Activated T-cell treated with anti-CD3 and anti-CD28 coated beads for 24 hours (primary cell): Measurements from ENCODE around the gene ZBTB3.
"Not testable (repeated sequence)": the region's sequence is repeated elsewhere in the genome, so short reads cannot be mapped to it uniquely, and the experiment has no call there.

Experiments
- DNase-seq: peaks from one replicate; pipeline ENCODE4 v3.0.0-alpha.2; 2020; ENCODE audit warnings: low read depth

ZBTB3 gene

DNA sequence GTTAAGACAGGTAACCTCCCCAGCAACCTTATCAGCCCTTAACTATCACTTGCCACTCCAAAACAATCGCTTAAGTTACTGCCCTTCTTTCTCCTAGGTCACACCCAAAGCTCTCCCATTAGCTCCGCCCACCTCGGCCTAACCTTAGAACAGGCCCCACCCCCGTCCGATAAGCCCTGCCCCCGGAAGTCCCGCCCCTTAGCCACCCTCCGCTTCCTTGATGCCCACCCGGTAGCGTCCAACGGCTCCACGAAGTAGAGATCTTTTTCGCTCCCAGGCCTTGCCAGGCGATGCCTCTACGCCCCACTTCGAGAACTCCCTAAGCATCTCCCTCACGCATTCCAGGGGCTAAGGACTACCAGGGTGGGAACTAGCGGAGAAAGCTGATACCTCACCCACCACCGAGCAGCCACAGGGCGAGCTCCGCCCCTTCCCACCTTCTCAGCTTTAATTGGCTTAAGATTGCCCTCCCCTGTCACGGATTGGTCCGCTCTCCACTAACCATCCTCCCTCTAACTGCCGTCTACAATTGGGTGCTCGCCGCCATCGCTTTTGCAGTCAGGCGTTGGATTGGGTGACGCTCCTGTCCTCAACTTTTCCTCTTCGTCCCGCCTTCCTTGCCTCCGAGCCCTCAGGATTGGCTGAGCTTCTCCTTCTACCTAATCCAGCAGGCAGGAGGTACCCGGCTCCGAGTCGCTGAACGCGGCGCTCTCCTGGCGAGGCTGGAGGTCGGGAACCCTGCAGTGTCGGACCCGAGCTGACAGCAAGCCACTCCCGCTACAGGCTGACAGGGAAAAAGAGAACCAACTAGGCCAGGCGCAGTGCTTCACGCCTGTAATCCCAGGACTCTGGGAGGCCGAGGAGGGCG, at the start of gene ZBTB3:
Gene ZBTB3, minus strand, starts transcription at position 425 of the 868 bp plus-strand sequence. CDS start 496 bp downstream, outside the sequence.
- peak; percentile 95 for DNase-seq

DNA sequence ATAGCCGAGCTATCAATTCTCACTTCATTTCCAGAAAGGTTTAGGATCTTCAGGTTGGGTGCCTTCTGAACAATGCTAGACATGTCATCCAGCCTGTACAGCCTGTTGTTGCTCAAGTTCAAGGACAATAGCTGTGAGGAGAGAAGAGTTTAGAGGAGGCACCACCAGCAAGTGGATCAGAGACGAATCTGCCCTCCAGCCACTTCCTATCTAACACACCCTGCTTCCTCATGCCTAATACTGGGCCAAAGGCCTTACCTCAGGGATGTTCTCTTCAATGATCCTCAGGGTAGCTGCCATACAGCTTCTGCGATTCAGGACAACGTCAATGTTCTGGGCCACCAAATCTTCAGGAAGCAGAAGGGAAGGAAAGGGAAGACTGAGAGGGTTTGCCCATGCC, 47.1 kb upstream of the ZBTB3 start:
- no peak for DNase-seq

- no peak for DNase-seq
Measured at GRCh38 chr11:62799486-62799885, 45.5 kb upstream of the ZBTB3 start.

DNA sequence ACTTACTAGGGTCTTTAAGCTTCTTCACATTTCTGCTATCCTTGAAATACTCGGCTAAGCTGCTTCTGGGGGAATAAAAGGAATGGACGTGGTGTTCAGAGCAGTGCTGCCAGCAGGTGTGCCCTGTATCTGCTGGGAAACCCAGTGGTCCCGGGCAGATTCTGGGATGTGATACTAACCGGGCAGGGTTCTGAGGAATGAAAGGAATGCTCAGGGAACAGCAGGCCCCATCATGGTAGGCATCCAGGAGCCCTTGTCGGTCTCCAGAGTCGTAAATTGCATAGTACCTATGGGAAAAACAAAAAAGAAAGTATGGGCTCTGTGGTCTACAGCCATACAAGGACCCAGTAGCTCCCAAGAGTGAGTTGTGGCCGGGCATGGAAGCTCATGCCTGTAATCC, 42.3 kb upstream of the ZBTB3 start:
- no peak for DNase-seq

- no peak for DNase-seq
Measured at GRCh38 chr11:62794201-62794775, 40.3 kb upstream of the ZBTB3 start.

- no peak for DNase-seq
Measured at GRCh38 chr11:62792202-62792575, 38.2 kb upstream of the ZBTB3 start.

GRCh38 chr11:62791501-62792201, 37.7 kb upstream of the ZBTB3 start, which contains the start of gene TMEM223:
Gene TMEM223, minus strand, starts transcription at chr11:62792006. Its CDS starts 12 bp downstream, at chr11:62791994.
- peak; percentile 86 for DNase-seq

DNA sequence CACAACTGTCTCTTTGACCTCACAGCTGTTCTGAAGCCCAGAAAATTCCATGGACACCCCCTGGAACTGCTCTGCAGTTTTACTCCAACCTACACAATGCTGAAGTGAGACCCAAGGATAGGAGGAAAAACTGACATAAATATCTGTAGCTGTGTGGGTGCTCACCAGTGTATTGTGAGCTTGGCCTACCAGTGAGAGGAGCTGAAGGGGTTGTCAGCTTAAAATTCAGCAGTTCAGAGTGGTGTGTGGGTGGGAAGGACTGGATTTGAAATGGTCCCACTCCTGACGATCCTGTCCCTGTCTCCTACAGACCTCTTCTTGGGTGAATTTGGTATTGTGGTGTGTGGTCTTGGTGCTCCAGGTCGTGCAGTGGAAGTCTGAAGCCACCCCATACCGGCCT, 35.6 kb upstream of the ZBTB3 start:
- DNase-seq = no peak

GRCh38 chr11:62788991-62789390, 35.0 kb upstream of the ZBTB3 start:
- DNase-seq = no peak

DNA sequence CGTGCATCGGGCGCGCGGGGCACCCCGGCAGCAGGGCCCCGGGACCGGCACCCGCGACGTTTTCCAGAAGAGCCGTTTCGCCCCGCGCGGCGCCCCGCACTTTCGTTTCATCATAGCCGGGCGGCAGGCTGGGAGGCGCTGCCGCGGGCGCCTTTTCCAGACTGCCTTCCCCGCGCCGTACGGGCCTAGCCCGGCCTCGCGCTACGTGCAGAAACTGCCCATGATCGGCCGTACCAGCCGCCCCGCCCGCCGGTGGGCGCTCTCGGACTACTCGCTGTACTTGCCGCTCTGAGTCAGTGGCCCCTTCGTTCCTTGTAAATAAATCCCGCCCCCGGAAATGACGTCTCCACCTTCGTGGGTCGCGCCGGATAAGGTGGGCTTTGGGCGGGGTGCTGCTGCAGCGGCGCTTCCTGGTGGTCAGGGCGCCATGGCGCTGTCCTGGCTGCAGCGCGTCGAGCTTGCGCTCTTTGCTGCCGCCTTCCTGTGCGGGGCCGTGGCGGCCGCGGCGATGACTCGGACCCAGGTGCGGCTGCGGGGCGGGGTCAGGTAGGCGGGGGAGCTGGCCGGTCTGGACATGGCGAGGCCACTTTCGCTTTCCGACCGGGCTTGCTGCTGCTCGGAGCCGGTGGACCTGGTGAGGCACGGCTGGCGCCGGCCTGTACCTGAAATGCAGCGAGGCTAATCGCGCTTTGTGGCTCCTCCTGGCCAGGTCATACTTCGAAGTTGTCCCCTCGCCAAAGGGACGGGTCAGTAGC, 33.2 kb upstream of the ZBTB3 start, which contains the start of gene TMEM179B:
Gene TMEM179B, plus strand, starts transcription at position 398 of the 755 bp plus-strand sequence. Its CDS starts 30 bp downstream, at position 428.
- peak; percentile 97 for DNase-seq

DNA sequence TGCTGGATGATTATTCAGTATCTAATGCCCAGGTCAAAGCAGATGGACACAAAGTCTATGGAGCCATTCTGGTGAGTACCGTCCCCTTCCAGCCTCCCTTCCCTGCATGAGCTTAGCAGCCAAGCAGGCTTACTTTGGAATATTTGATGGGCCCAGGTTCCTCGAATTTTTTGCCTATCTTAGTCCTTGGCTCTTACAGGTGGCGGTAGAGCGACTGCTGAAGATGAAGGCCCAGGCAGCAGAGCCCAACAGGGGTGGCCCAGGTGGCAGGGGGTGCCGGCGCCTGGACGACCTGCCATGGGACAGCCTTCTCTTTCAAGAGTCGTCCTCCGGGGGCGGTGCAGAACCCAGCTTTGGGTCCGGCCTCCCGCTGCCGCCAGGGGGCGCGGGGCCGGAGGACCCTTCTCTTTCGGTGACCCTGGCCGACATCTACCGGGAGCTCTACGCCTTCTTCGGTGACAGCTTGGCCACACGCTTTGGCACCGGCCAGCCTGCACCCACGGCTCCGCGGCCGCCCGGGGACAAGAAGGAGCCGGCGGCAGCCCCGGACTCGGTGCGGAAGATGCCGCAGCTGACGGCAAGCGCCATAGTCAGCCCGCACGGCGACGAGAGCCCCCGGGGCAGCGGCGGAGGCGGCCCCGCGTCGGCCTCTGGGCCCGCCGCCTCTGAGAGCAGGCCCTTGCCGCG, 32.5 kb upstream of the ZBTB3 start:
- DNase-seq = peak; percentile 79

DNA sequence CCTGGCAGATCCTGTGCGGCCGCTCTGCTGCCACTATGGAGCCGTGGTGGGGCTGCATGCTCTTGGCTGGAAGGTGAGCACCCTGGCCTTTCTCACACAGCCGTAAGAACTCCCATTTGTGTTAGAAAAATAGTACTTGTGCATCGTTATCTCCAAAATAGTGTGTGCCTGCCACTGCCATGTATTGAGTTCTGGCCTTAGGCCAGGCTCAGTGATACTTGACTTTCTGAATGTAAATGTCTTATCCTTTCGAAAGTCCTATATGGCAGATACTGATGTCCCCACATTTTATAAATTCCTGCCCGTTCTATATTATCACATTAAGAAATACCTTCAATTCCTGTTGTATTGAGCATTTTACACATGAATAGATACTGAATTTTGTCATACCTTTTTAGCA, 28.8 kb upstream of the ZBTB3 start:
- no peak for DNase-seq

DNA sequence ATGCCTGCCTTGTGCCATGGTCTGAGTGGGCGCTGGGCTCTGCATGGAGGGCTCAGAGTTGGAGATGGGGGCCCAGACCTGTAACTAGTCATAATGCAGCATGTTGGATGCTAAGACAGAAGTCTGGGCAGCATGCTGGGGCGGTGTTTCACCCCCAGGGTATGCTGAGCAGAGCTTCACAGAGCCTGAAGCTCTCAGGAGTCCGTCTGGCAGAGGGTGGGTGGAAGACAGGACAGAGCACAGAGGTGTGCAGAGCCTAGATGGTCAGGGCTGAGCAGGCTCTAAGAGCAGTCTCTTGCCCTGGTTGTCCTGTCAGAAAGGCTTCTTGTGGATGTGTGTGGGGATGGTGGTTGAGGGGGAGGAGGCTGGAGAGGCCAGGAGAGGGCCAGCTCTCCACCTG, 24.5 kb upstream of the ZBTB3 start:
- no peak for DNase-seq

- no peak for DNase-seq
Measured at GRCh38 chr11:62777389-62777788, 23.4 kb upstream of the ZBTB3 start.

- no peak for DNase-seq
Measured at GRCh38 chr11:62775646-62776045, 21.7 kb upstream of the ZBTB3 start.

DNA sequence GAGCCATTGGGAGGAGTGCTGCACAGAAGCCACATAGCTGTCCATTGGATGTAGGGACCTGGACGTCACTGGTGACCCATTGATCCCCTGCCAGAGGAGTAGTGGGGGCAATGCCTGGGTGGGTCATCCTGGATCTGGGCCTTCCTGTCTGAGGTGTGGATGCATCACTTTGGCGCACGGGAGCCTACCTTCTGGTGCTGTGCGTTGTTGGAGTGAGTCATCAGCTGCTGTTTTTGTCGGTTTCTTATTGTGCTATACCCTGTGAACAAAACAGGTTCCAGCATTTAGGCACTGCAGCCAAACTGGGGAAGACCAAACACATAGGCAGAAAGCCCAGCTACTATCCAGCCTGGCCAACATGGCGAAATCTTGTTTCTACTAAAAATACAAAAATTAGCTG, 20.4 kb upstream of the ZBTB3 start:
- DNase-seq = no peak

GRCh38 chr11:62771144-62772021, 17.4 kb upstream of the ZBTB3 start, which contains the start of gene TAF6L:
Gene TAF6L, plus strand, starts transcription at chr11:62771396. Its CDS starts 4,388 bp downstream, at chr11:62775784.
- peak; percentile 92 for DNase-seq

DNA sequence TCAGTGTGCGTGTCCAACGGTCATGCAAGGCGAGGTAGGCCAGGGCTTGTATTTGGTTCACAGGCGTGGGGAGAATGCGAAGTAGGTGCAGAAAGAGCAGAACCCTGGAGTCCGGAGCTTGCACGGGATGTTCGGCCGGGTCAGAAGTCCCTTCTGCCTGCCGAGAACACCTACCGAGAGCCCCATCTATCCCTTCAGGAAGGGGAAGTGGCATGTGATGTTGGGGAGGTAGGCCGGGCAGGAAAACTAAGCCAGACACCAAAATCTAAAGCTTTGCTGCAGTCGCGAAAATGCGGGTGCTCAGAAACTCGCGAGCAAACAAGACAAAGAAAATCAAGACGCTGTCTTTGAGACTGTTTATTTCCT, 16.8 kb upstream of the ZBTB3 start:
- DNase-seq = no peak

DNA sequence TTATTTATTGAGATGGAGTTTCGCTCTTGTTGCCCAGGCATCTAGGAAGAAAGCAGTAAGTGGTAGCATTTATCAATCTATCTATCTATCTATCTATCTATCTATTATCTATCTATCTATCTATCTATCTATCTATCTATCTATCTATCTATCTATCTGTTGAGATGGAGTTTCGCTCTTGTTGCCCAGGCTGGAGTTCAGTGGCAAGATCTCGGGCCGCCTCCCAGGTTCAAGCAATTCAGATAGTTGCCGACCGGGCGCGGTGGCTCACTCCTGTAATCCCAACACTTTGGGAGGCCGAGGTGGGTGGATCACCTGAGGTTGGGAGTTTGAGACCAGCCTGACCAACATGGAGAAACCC, 6.9 kb upstream of the ZBTB3 start:
- not testable (repeated sequence) for DNase-seq
